ENCODE data around the gene SULT1C2.
"Not testable (repeated sequence)": the region's sequence is repeated elsewhere in the genome, so short reads cannot be mapped to it uniquely, and the experiment has no call there.

The SULT1C2 gene

GRCh38 chr2:108355906-108356734 lies 67.4 kb downstream of the SULT1C2 start:
- no peak for DNase-seq

DNA sequence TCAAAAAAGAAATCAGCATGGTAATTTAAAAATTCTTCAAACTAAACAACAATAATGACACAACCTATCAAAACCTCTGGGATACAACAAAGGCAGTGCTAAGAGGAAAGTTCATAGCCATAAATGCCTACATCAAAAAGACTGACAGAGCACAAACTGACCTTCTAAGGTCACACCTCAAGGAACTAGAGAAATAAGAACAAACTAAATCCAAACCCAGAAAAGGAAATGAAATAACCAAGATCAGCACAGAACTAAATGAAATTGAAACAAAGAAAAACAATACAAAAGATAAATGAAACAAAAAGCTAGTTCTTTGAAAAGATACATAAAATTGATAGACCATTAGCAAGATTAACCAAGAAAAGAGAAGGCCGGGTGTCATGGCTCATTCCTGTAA lies 70.6 kb downstream of the SULT1C2 start:
- not testable (repeated sequence) for DNase-seq

All from NCI-H510A treated with DMSO at 0.1 percent for 48 hours (cell line).